RWPE1 (cell line): Measurements from ENCODE around the gene COPZ2.
A peak's percentile ranks its signal among the peaks of the same experiment; 100 is the strongest.

Experiments
- CTCF ChIA-PET: fragments of 350-600 bp; sonication (Branson Sonifier 250); formaldehyde crosslinking; extraction: SDS; loops from one replicate; lab custom pipeline; 2021; lab: Yijun Ruan, JAX
- POLR2A ChIA-PET: fragments of 400-600 bp; formaldehyde crosslinking; extraction: SDS; loops from one replicate; lab custom pipeline; 2020; ENCODE audit warnings: antibody characterized with exemption; ENCODE audit not compliant: low non-redundant PET; lab: Yijun Ruan, JAX
- DNase-seq: peaks from one replicate; pipeline ENCODE4 v3.0.0; 2012; ENCODE audit warnings: low spot score
- H3K27ac ChIP-seq: fragments of 450-650 bp; 2 replicates; pipeline ENCODE4 v1.5.1; 2017
- TF ChIP-seq, protein P1 (sequence below): fragments of 450-650 bp; conservative IDR thresholded peaks from 2 replicates; pipeline ENCODE4 v1.5.1; 2017; ENCODE audit warnings: low read depth, mild to moderate bottlenecking

The COPZ2 gene

DNA sequence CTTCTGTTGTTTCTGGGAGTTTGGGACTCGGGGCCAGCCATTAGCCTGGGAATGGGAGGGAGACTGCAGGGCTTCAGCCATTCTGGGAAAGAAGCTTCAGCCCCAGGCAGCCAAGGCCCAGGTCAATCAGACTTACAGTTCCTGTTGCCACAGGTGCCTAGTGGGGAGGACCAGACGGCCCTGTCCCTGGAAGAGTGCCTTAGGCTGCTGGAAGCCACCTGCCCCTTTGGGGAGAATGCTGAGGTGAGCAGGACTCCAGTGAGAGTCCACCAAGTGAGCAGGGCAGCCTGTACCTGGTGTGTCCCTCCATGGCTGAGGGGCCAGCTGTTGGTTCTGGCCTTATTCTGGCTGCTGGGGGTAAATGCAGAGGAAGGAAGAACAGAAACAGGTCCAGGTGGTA, 19.3 kb upstream of the COPZ2 start:
- ChIA-PET POLR2A (interaction anchor here (2.0 kb wide), 1 partner anchor 8 kb away, joined by 10 read pairs; the partner anchor contains the start of gene NFE2L1), CTCF (interaction anchor here (1.0 kb wide), 1 partner anchor 30 kb away, joined by 3 read pairs; no protein-coding TSS in a partner anchor)

DNA sequence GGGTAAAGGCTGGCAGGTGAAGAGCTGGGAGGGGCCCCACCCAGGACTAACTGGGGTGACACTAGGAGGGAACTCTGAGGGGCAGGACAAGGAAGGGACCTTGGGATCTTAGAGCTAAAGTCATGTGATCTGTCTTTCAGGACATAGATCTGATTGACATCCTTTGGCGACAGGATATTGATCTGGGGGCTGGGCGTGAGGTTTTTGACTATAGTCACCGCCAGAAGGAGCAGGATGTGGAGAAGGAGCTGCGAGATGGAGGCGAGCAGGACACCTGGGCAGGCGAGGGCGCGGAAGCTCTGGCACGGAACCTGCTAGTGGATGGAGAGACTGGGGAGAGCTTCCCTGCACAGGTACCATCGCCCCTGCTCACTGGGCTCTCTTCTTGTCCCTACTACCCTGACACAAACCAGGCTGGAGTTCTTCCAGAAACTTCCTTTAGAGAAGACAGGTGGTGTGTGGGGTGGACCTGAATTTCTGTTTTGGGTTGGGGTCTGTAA, 18.7 kb upstream of the COPZ2 start:
- POLR2A ChIA-PET, result no interaction called here
- peak overlapping the region; percentile 99 for H3K27ac ChIP-seq
- no peak for DNase-seq
- TF ChIP-seq, protein P1, sequence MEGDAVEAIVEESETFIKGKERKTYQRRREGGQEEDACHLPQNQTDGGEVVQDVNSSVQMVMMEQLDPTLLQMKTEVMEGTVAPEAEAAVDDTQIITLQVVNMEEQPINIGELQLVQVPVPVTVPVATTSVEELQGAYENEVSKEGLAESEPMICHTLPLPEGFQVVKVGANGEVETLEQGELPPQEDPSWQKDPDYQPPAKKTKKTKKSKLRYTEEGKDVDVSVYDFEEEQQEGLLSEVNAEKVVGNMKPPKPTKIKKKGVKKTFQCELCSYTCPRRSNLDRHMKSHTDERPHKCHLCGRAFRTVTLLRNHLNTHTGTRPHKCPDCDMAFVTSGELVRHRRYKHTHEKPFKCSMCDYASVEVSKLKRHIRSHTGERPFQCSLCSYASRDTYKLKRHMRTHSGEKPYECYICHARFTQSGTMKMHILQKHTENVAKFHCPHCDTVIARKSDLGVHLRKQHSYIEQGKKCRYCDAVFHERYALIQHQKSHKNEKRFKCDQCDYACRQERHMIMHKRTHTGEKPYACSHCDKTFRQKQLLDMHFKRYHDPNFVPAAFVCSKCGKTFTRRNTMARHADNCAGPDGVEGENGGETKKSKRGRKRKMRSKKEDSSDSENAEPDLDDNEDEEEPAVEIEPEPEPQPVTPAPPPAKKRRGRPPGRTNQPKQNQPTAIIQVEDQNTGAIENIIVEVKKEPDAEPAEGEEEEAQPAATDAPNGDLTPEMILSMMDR, result no peak
- CTCF ChIA-PET, result interaction anchor here (0.6 to 1.0 kb wide), 3 partner anchors 12 to 30 kb away, joined by 3 to 5 read pairs (median 3); no protein-coding TSS in a partner anchor

More for the DNA sequence above, 19.3 kb upstream of the COPZ2 start:
- DNase-seq, result no peak
- H3K27ac ChIP-seq, result peak overlapping the region; percentile 99
- TF ChIP-seq, protein P1, result no peak

DNA sequence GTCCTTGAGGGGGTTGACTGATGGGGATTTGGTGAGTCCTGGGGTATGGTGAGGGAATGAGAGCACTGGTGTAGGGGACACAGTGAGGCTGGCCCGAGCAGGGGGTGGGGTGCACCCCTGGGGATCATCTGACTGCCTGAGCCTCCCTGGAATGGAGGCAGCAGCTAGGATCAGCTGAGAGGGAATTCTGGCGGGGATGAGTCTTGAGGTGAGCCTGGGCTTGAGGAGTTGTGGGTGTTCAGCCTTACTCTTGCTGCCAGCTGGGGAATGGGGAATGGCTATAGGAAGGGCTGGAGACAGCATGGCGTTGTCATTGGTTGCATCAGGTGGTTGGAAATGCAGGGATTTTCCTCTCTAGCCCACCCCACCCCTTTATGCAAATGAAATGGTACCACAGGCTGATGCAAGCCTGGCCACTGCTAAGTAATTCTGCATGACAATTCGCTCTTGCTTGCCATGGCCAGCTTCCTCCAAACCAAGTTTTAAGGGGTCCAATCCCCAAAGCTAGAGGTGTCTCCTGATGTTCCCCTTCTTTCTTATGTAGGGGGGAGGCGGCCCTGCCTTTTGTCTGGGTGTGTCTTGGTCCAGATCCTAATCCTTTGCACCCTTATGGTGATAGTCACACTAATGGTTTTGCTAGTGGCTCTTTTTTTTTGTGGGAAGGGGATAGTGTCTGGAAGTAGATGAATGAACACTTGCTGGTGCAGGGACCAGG, 18.1 kb upstream of the COPZ2 start:
- CTCF ChIA-PET, result interaction anchor here (0.6 to 1.0 kb wide), 4 partner anchors 13 to 72 kb away, joined by 3 to 5 read pairs (median 4); no protein-coding TSS in a partner anchor
- DNase-seq, result no peak

DNA sequence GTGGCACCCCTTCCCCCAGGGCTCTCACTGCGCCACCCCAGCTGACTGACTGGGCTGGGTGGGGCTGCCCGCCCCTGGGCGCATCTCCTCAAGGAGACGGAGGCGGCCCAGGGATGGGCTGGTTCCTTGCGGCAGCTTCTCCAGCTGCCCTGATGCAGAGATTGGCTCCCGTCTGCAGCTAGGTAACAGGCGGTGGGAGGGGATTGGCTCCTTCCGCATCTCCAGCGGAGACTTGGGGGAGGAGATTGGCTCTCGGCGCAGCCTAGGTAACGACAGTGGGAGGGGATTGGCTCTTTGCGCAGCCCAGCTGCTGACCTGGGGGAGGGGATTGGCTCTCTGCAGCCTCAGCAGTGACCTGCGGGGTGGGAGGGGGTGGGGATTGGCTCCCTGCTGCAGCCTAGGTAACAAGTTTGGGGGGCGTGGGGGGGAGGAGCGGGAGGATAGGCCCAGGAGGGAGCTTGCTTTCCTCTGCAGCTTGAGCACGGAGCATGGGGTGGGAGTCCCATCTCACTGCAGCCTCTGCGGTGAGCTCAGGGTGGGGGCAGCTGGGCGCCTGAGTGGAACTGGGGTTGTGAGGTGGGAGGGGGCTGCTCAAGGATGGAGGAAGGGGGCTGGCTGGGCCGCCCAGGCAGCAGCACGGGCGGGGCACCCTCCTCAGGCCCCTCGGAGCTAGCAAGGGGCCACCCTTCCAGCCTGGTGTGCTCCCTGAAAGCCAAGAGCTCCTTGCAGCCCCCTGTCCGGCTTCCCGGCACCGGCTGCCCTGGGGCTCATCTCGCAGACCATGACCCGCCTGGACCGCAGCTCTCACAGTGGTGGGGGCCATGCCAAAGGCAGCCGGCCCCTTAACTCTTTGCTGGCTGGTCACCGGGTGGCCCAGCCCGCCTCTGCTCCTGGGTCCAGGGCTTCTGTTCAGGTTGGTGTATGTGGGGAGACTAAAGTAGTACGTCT, 16.9 kb upstream of the COPZ2 start:
- peak overlapping the region; percentile 99 for H3K27ac ChIP-seq
- peak; percentile 90 for DNase-seq

More for the DNA sequence above, 18.1 kb upstream of the COPZ2 start:
- H3K27ac ChIP-seq, result peak overlapping the region; percentile 99
- TF ChIP-seq, protein P1, result no peak
- POLR2A ChIA-PET, result no interaction called here

DNA sequence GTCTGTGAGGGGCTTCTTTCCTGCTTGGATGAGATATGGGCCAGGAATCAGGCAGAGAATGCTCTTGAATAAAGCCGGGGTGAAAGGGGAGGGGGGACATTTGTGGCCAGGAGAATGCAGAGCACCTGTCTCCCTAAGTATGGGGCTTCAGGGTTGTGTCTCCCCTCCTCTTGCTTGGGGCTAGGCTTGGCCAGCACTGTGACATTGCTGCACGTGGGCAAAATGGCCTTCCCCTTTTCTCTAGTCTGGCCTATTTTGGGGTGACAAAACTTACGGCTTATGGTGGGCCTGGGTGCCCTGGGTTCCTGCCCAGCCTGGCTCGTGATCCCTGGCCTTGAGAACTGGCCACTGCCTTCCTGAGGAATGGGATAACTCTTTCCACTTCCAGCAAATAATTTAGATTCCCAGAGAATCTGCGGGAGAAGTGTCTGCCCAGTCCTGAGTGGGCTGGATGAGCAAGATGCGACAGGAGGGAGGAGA, 16.2 kb upstream of the COPZ2 start:
- TF ChIP-seq, protein P1, result no peak
- peak overlapping the region; percentile 99 for H3K27ac ChIP-seq
- no peak for DNase-seq
- ChIA-PET POLR2A (no interaction called here), CTCF (interaction anchor here (0.9 to 1.9 kb wide), 3 partner anchors 10 to 28 kb away, joined by 3 to 6 read pairs (median 4); no protein-coding TSS in a partner anchor)

More for the DNA sequence above, 16.9 kb upstream of the COPZ2 start:
- TF ChIP-seq, protein P1, result no peak
- ChIA-PET CTCF (interaction anchor here (0.9 to 1.9 kb wide), 3 partner anchors 10 to 29 kb away, joined by 3 to 6 read pairs (median 4); no protein-coding TSS in a partner anchor), POLR2A (no interaction called here)
